Right lobe of liver (tissue), 6 donors: ENCODE data around the gene COMMD9. TPM values are rescaled to one million over a fixed set of nuclear protein-coding genes. Genes with fewer than 3 reads are reported as not detected.

Experiments used
- ATAC-seq, 4 donors: fragments of 200-7000 bp; cut with Tn5 transposase; one replicate each; pipeline ENCODE4 v1.9.1; 2020; ENCODE audit warnings: mild to moderate bottlenecking in 4 of 4, moderate library complexity in 4 of 4
- DNase-seq, 3 donors: peaks; one replicate each; pipeline ENCODE4 v3.0.0-alpha.2; 2020
- H3K27ac ChIP-seq, 3 donors: fragments of 200-600 bp; one replicate each; pipeline ENCODE4 v1.8.0; 2022
- H3K27me3 ChIP-seq, 2 donors: fragments of 200-600 bp; one replicate each; pipeline ENCODE4 v1.8.0; 2022
- H3K36me3 ChIP-seq, 4 donors: fragments of 200-600 bp; sonication (generic) in 1 of 4; one replicate each; pipeline versions ENCODE4 v1.5.1 to v1.8.0; 2017 to 2022; ENCODE audit warnings: control low read depth in 1 of 4
- H3K4me1 ChIP-seq, 4 donors: fragments of 200-600 bp; sonication (generic) in 1 of 4; one replicate each; pipeline versions ENCODE4 v1.5.1 to v1.8.0; 2017 to 2022; ENCODE audit warnings: control low read depth in 1 of 4
- H3K4me3 ChIP-seq, 3 donors: fragments of 200-600 bp; one replicate each; pipeline ENCODE4 v1.8.0; 2022
- H3K9me3 ChIP-seq, 4 donors: fragments of 200-600 bp; sonication (generic) in 1 of 4; one replicate each; pipeline versions ENCODE4 v1.5.1 to v1.8.0; 2017 to 2022; ENCODE audit warnings: control low read depth in 1 of 4
- CTCF ChIP-seq, 4 donors: fragments of 200-600 bp in 3 of 4; fragments of 450-650 bp in 1 of 4; IDR thresholded peaks; one replicate each; pipeline versions ENCODE4 v1.5.1 to v1.8.0; 2016 to 2022; ENCODE audit warnings: antibody characterized with exemption in 4 of 4, mild to moderate bottlenecking in 2 of 4
- POLR2A ChIP-seq: fragments of 450-650 bp; IDR thresholded peaks from one replicate; pipeline ENCODE4 v1.6.1; 2017; ENCODE audit warnings: antibody characterized with exemption, mild to moderate bottlenecking
- WGBS: methylation state at CpG from one replicate; pipeline ENCODE4 v1.1.6; 2018; ENCODE audit warnings: low coverage, low lambda C conversion rate; ENCODE audit not compliant: insufficient coverage; ENCODE audit errors: missing lambda C conversion rate; 5-methylcytosine and 5-hydroxymethylcytosine counted together
- intact Hi-C, 2 donors: fragments of 100-400 bp; cut with DNase I; formaldehyde crosslinking; loops; one replicate each; pipeline versions ENCODE4 v1.11.2 to v1.14.1; 2022
- total RNA-seq, 6 experiments: library from RNA; depleted of rRNA in 2 of 6; stranded (reverse); fragments of >200 nt in 2 of 6; fragmentation: NEBNext Ultra II Directional in 3 of 6; extraction: Animal tissue kit (Norgen Biotek cat#: 25700) in 3 of 6; gene quantifications; one replicate each; pipeline versions ENCODE4 v1.1.0 to v1.2.4, GENCODE V29; 2016 to 2023
- donor health status: DM: no; HTN: yes; CAD: no.
- donor health status: DM: no; HTN: no; CAD: no.
- donor health status: DM: no; HTN: no; CAD: no.
- donor health status: DM: no; HTN: yes; CAD: no.
- donor health status: DM: no; HTN: yes; CAD: no.

COMMD9 gene
- total RNA-seq, 6 experiments from 2014 or later: 30.6 to 41.4 (median 34.6) TPM

GRCh38 chr11:36254713-36255112, 34.5 kb downstream of the COMMD9 start:
- DNase-seq (no peak), ATAC-seq (no peak)
- H3K36me3 ChIP-seq: no peaks in the 10 kb centered on the region
- TF ChIP-seq CTCF (IDR thresholded peaks at IDR 0.05) (no peak), POLR2A (no peak)
- no peak overlapping the region for H3K4me3 ChIP-seq
- 18% methylated on average over 1 of the region's 1 CpG for WGBS
- H3K27ac ChIP-seq: no peak overlapping the region
- no peaks in the 10 kb centered on the region for H3K27me3 ChIP-seq
- intact Hi-C loops: no loop called here
- no peaks in the 10 kb centered on the region for H3K9me3 ChIP-seq
- H3K4me1 ChIP-seq: no peaks in the 10 kb centered on the region

GRCh38 chr11:36253238-36253637, 36.0 kb downstream of the COMMD9 start:
- Histone ChIP-seq H3K36me3 (no peaks in the 10 kb centered on the region), H3K27ac (no peak overlapping the region), H3K4me3 (no peak overlapping the region), H3K27me3 (no peaks in the 10 kb centered on the region), H3K4me1 (peaks cover 0 to 13% (median 0%) of the 10 kb centered on the region in 4 donors), H3K9me3 (no peaks in the 10 kb centered on the region)
- intact Hi-C loops: no loop called here
- TF ChIP-seq CTCF (IDR thresholded peaks at IDR 0.05) (no peak), POLR2A (no peak)
- ATAC-seq: no peak
- 51% methylated on average over 5 of the region's 5 CpGs for WGBS
- DNase-seq: no peak

GRCh38 chr11:36251823-36252222, 37.4 kb downstream of the COMMD9 start:
- no peak for TF ChIP-seq POLR2A
- no peak for TF ChIP-seq CTCF (IDR thresholded peaks at IDR 0.05)
- Histone ChIP-seq H3K9me3 (no peaks in the 10 kb centered on the region), H3K36me3 (no peaks in the 10 kb centered on the region), H3K4me1 (peaks cover 0 to 24% (median 0%) of the 10 kb centered on the region in 4 donors), H3K27ac (no peak overlapping the region), H3K27me3 (no peaks in the 10 kb centered on the region), H3K4me3 (no peak overlapping the region)
- intact Hi-C loops: no loop called here
- 60% methylated on average over 2 of the region's 2 CpGs for WGBS
- ATAC-seq (no peak), DNase-seq (no peak)

GRCh38 chr11:36249246-36249645, 40.0 kb downstream of the COMMD9 start:
- ATAC-seq: peak in 3 of 4 donors; percentile 39 to 76 (median 67)
- DNase-seq: no peak
- Histone ChIP-seq H3K27ac (no peak overlapping the region), H3K4me1 (peaks cover 0 to 24% (median 0%) of the 10 kb centered on the region in 4 donors), H3K36me3 (no peaks in the 10 kb centered on the region), H3K9me3 (no peaks in the 10 kb centered on the region), H3K4me3 (no peak overlapping the region), H3K27me3 (no peaks in the 10 kb centered on the region)
- TF ChIP-seq CTCF (IDR thresholded peaks at IDR 0.05) (no peak), POLR2A (no peak)
- intact Hi-C loops: no loop called here
- WGBS: 11% methylated on average over 2 of the region's 2 CpGs

GRCh38 chr11:36248436-36248835, 40.8 kb downstream of the COMMD9 start:
- intact Hi-C loops: no loop called here
- H3K4me1 ChIP-seq: peaks cover 0 to 24% (median 0%) of the 10 kb centered on the region in 4 donors
- ATAC-seq (no peak), DNase-seq (no peak)
- H3K27ac ChIP-seq: no peak overlapping the region
- no peaks in the 10 kb centered on the region for H3K36me3 ChIP-seq
- H3K27me3 ChIP-seq: no peaks in the 10 kb centered on the region
- no peaks in the 10 kb centered on the region for H3K9me3 ChIP-seq
- TF ChIP-seq POLR2A (no peak), CTCF (IDR thresholded peaks at IDR 0.05) (no peak)
- WGBS: 52% methylated on average over 4 of the region's 4 CpGs
- H3K4me3 ChIP-seq: no peak overlapping the region
